KOPT-K1 (cell line): ENCODE measurements around the gene AP3B1.

Experiments used
- H3K27ac ChIP-seq: fragments of 200-600 bp; sonication (generic); 2 replicates; pipeline ENCODE4 v1.5.1; 2016; ENCODE audit warnings: antibody characterized with exemption, mild to moderate bottlenecking, low read depth, low read length; ENCODE audit not compliant: poor library complexity, severe bottlenecking
- H3K36me3 ChIP-seq: fragments of 200-600 bp; sonication (generic); 2 replicates; pipeline ENCODE4 v1.5.1; 2017; ENCODE audit warnings: antibody characterized with exemption, mild to moderate bottlenecking, low read length, moderate library complexity; ENCODE audit not compliant: insufficient read depth
- H3K9me3 ChIP-seq: fragments of 200-600 bp; sonication (generic); 2 replicates; pipeline ENCODE4 v1.5.1; 2017; ENCODE audit warnings: antibody characterized with exemption, low read length, mild to moderate bottlenecking; ENCODE audit not compliant: insufficient read depth, poor library complexity, severe bottlenecking

The AP3B1 gene

GRCh38 chr5:78243091-78243490, 51.4 kb downstream of the AP3B1 start:
- no peaks in the 10 kb centered on the region for H3K9me3 ChIP-seq

GRCh38 chr5:78242001-78242400, 52.5 kb downstream of the AP3B1 start:
- Histone ChIP-seq H3K36me3 (peaks cover 22% of the 10 kb centered on the region), H3K9me3 (no peaks in the 10 kb centered on the region), H3K27ac (no peak overlapping the region)

More at GRCh38 chr5:78243091-78243490, 51.4 kb downstream of the AP3B1 start:
- no peak overlapping the region for H3K27ac ChIP-seq
- H3K36me3 ChIP-seq: peaks cover 13% of the 10 kb centered on the region

- H3K9me3 ChIP-seq: no peaks in the 10 kb centered on the region
- H3K27ac ChIP-seq: no peak overlapping the region
- peaks cover 30% of the 10 kb centered on the region for H3K36me3 ChIP-seq
These were observed 56.6 kb downstream of the AP3B1 start for GRCh38 chr5:78237911-78238310.

GRCh38 chr5:78236046-78236445, 58.5 kb downstream of the AP3B1 start:
- Histone ChIP-seq H3K9me3 (no peaks in the 10 kb centered on the region), H3K36me3 (peaks cover 30% of the 10 kb centered on the region), H3K27ac (no peak overlapping the region)

DNA sequence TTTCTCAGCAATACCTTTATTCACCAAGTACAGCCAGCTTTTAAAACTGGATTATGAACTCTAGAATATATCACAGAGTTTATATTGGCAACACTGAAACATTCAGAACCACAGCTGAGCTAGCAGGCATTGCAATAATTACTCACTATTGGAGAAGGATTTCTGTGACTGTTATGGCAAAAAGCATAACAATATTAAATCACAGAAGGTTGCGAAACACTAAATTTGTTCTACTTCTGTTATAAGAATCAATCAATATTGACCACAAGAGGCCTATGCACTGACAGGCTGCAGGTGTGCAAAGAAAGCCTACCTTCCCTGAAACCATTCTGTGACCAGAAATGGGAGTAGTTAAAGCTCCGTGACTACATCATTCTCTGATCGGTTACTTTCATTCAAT, 59.2 kb downstream of the AP3B1 start:
- Histone ChIP-seq H3K27ac (no peak overlapping the region), H3K9me3 (no peaks in the 10 kb centered on the region), H3K36me3 (peaks cover 26% of the 10 kb centered on the region)

GRCh38 chr5:78234804-78235203, 59.7 kb downstream of the AP3B1 start:
- no peaks in the 10 kb centered on the region for H3K9me3 ChIP-seq
- no peak overlapping the region for H3K27ac ChIP-seq

GRCh38 chr5:78232163-78232562, 62.3 kb downstream of the AP3B1 start:
- Histone ChIP-seq H3K27ac (no peak overlapping the region), H3K36me3 (0 out of 2 replicates have a peak, but pooled peaks cover 8% of the 10 kb centered on the region), H3K9me3 (no peaks in the 10 kb centered on the region)

More at GRCh38 chr5:78234804-78235203, 59.7 kb downstream of the AP3B1 start:
- peaks cover 21% of the 10 kb centered on the region; the same call in 1 of the 2 replicates for H3K36me3 ChIP-seq

DNA sequence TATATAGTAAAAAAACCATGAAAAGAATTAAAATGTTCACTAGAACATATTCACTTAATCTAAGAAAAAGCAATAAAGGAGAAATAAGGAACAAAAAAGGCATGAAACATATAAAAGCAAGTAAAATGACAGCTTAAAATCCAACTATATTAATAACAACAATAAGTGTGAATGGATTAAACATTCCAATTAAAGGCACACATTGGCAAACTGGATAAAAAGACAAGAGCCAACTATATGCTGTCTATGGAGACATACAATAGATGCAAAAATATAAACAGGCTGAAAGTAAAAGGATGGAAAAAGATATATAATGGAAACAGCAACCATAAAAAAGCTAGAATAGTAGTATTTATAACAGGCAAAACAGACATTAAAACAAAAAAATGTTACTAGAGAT, 70.1 kb downstream of the AP3B1 start:
- Histone ChIP-seq H3K27ac (no peak overlapping the region), H3K9me3 (peaks cover 11% of the 10 kb centered on the region), H3K36me3 (peaks cover 35% of the 10 kb centered on the region)

DNA sequence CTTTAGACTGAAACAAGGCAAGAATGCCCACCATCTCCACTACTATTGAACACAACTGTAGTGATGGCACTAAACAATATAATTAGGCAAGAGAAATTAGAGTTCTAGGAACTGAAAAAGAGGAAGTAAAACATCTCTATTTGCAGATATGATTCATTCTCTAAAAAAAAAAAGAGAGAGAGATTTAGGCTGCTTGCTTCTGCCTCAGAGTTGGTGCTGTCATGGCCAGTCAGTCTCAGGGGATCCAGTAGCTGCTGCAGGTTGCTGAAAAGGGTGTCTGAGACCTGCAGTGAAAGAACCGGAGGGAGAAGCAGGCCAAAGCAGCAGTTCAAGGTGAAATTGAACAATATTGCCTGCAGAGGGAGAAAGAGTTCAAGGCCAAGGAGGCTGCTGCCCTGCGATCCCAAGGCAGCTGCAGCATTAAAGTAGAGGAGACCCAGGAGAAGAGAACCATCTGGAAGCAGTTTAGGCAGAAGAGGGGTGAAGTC, 72.5 kb downstream of the AP3B1 start:
- Histone ChIP-seq H3K36me3 (peaks cover 41% of the 10 kb centered on the region), H3K27ac (no peak overlapping the region), H3K9me3 (peaks cover 11% of the 10 kb centered on the region)

DNA sequence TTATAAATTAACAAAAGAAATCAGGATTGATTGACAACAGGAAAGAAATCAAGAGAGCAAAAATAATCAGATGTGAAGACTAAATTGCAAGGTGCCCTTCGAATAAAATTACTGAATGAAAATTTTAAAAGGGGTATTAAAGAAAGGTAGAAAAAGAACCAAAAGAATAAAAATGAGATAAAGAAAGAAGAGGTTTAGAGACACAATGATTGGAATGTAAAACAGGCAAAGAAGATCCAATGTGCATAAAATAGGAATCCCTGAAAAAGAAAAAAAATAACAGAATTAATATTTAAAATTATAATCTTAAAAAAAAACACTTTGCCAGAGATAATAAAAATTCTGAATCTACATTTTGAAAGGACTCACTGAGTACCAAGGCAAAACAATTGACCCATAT, 73.0 kb downstream of the AP3B1 start:
- H3K36me3 ChIP-seq: peaks cover 41% of the 10 kb centered on the region
- peaks cover 11% of the 10 kb centered on the region for H3K9me3 ChIP-seq
- H3K27ac ChIP-seq: no peak overlapping the region

- no peaks in the 10 kb centered on the region for H3K9me3 ChIP-seq
- H3K36me3 ChIP-seq: peaks cover 52% of the 10 kb centered on the region
- no peak overlapping the region for H3K27ac ChIP-seq
These were observed 78.5 kb downstream of the AP3B1 start for GRCh38 chr5:78215972-78216371.

DNA sequence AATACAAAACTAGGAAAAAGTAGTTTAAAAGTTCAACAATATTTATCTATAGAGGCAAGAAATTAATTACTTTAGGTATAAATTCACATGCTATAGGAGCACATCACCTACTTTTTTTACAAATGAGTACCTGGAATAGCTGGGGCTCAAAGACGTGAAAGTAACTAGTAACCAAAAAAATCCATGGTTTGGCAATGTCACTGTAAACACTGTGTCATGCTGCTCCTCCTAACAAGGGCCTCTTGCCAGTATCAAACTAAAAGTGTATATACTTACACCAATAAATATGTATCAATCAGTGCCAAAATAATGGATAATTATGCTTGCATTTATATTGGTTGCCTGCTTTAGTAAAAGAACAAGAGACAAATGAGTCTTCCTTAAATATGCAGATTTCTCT, 78.9 kb downstream of the AP3B1 start:
- Histone ChIP-seq H3K9me3 (no peaks in the 10 kb centered on the region), H3K36me3 (peaks cover 48% of the 10 kb centered on the region), H3K27ac (no peak overlapping the region)

DNA sequence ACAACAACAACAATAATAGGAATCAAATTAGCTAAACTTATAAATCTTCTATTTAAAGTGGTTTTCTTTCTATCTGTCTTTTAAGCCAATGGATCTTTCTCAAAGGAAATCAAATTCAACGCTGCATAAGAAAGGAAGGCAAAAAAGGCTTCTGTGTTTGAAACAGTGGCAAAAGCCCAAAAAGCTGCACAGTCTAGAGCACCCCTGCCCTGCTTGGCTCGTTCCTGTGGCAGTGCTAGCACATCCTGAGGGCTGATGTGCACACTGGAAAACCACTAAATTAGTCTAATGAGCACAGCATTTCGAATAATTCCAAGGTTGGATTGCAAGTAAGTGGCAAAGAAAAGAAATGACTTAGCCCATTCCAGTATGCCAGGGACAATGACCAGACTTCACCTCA, 80.7 kb downstream of the AP3B1 start:
- Histone ChIP-seq H3K9me3 (no peaks in the 10 kb centered on the region), H3K27ac (no peak overlapping the region), H3K36me3 (peaks cover 42% of the 10 kb centered on the region)

GRCh38 chr5:78211052-78211451, 83.4 kb downstream of the AP3B1 start:
- Histone ChIP-seq H3K36me3 (peaks cover 57% of the 10 kb centered on the region), H3K9me3 (no peaks in the 10 kb centered on the region), H3K27ac (no peak overlapping the region)

GRCh38 chr5:78204241-78204640, 90.3 kb downstream of the AP3B1 start:
- peaks cover 66% of the 10 kb centered on the region for H3K36me3 ChIP-seq
- H3K9me3 ChIP-seq: peaks cover 32% of the 10 kb centered on the region
- H3K27ac ChIP-seq: no peak overlapping the region

DNA sequence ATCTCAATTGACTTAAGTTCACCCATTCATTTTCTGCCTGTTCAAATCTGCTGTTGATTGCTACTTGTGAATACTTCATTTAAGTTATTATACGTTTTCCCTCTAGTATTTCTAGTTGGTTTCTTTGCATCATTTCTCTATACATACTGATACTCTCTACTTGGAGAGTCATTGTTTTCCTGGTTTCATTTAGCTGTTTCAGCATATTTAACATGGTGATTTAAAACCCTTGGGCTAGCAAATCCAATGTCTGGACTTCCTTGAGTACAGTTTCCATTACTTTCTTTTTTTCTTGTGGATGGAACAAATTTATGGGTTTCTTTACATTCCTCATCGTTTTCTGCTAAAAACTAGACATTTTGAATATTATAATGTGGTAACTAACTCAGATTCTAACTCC, 90.7 kb downstream of the AP3B1 start:
- no peak overlapping the region for H3K27ac ChIP-seq
- H3K36me3 ChIP-seq: peaks cover 65% of the 10 kb centered on the region
- peaks cover 32% of the 10 kb centered on the region for H3K9me3 ChIP-seq
